HEK293 (cell line): ENCODE measurements around the gene MAP3K7.

Experiments
- BCL11A ChIP-seq: fragments of 450-650 bp; formaldehyde crosslinking; IDR thresholded peaks from 2 replicates; pipeline ENCODE4 v1.5.1; 2016; ENCODE audit warnings: low read depth, missing biosample characterization, missing genetic modification characterization
- ZNF76 ChIP-seq: fragments of 450-650 bp; formaldehyde crosslinking; IDR thresholded peaks from 2 replicates; pipeline ENCODE4; 2016; ENCODE audit warnings: low read depth, missing biosample characterization, missing genetic modification characterization, borderline replicate concordance
- TF ChIP-seq, protein P1 (sequence below): fragments of 450-650 bp; formaldehyde crosslinking; IDR thresholded peaks from 2 replicates; pipeline ENCODE4 v1.5.1; 2016; ENCODE audit warnings: missing biosample characterization, missing genetic modification characterization
- TF ChIP-seq, protein P2 (sequence below): fragments of 450-650 bp; formaldehyde crosslinking; IDR thresholded peaks from 2 replicates; pipeline ENCODE4 v1.5.1; 2017; ENCODE audit warnings: missing biosample characterization, missing genetic modification characterization

DNA sequence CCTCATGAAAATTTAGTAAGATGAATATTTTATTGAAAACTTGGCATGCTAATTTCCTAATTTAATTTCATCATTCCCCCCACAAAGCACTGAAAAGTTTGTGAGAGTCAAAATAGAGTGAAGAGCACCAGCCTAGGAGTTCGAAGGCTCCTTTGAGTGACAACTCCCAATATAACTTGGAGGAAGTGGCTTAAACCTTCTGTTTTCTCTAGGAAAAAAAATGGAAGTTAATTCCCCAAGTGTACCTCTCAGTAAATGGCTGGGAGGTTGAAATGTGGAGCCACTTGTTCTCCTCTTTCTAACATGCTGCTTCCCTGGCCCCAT, 107.3 kb downstream of the MAP3K7 start:
- TF ChIP-seq ZNF76 (tag by site-specific recombination): no peak
- TF ChIP-seq, protein P1, sequence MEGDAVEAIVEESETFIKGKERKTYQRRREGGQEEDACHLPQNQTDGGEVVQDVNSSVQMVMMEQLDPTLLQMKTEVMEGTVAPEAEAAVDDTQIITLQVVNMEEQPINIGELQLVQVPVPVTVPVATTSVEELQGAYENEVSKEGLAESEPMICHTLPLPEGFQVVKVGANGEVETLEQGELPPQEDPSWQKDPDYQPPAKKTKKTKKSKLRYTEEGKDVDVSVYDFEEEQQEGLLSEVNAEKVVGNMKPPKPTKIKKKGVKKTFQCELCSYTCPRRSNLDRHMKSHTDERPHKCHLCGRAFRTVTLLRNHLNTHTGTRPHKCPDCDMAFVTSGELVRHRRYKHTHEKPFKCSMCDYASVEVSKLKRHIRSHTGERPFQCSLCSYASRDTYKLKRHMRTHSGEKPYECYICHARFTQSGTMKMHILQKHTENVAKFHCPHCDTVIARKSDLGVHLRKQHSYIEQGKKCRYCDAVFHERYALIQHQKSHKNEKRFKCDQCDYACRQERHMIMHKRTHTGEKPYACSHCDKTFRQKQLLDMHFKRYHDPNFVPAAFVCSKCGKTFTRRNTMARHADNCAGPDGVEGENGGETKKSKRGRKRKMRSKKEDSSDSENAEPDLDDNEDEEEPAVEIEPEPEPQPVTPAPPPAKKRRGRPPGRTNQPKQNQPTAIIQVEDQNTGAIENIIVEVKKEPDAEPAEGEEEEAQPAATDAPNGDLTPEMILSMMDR: no peak
- no peak for TF ChIP-seq BCL11A (tag by site-specific recombination)
- TF ChIP-seq, protein P2, sequence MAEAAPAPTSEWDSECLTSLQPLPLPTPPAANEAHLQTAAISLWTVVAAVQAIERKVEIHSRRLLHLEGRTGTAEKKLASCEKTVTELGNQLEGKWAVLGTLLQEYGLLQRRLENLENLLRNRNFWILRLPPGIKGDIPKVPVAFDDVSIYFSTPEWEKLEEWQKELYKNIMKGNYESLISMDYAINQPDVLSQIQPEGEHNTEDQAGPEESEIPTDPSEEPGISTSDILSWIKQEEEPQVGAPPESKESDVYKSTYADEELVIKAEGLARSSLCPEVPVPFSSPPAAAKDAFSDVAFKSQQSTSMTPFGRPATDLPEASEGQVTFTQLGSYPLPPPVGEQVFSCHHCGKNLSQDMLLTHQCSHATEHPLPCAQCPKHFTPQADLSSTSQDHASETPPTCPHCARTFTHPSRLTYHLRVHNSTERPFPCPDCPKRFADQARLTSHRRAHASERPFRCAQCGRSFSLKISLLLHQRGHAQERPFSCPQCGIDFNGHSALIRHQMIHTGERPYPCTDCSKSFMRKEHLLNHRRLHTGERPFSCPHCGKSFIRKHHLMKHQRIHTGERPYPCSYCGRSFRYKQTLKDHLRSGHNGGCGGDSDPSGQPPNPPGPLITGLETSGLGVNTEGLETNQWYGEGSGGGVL (tag by site-specific recombination): no peak
